ENCODE data around the gene EPHA2.

The EPHA2 gene

DNA sequence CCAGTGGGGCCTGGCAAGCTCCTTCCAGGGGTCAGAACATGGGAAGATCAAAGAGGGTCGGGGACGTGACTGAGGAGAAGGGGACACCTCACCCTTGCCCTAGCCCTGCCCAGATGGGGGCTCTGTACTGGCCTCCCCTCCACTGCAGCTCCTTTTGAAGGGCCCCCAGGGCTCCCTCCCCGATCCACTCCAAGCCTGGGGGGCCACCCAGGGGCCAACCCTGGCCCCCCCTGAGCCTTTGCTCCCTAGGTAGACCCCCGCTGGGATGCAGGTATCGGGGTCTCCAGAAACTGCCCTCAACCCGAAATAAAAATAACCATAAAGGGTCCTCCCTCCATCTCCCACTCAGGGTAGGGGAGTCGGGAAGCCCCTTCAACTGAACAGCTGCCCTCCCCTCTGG is 45.0 kb downstream of the EPHA2 start:
- no peak for TF ChIP-seq FOXP2 (optimal IDR thresholded peaks at IDR 0.05; ENCODE audit: borderline replicate concordance, extremely low read depth, extremely low read length, insufficient read depth)
- no peak for TF ChIP-seq POLR2AphosphoS5 (IDR thresholded peaks at IDR 0.05; ENCODE audit: low read depth, low read length)
- TF ChIP-seq, protein P1, sequence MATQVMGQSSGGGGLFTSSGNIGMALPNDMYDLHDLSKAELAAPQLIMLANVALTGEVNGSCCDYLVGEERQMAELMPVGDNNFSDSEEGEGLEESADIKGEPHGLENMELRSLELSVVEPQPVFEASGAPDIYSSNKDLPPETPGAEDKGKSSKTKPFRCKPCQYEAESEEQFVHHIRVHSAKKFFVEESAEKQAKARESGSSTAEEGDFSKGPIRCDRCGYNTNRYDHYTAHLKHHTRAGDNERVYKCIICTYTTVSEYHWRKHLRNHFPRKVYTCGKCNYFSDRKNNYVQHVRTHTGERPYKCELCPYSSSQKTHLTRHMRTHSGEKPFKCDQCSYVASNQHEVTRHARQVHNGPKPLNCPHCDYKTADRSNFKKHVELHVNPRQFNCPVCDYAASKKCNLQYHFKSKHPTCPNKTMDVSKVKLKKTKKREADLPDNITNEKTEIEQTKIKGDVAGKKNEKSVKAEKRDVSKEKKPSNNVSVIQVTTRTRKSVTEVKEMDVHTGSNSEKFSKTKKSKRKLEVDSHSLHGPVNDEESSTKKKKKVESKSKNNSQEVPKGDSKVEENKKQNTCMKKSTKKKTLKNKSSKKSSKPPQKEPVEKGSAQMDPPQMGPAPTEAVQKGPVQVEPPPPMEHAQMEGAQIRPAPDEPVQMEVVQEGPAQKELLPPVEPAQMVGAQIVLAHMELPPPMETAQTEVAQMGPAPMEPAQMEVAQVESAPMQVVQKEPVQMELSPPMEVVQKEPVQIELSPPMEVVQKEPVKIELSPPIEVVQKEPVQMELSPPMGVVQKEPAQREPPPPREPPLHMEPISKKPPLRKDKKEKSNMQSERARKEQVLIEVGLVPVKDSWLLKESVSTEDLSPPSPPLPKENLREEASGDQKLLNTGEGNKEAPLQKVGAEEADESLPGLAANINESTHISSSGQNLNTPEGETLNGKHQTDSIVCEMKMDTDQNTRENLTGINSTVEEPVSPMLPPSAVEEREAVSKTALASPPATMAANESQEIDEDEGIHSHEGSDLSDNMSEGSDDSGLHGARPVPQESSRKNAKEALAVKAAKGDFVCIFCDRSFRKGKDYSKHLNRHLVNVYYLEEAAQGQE (IDR thresholded peaks at IDR 0.05; ENCODE audit: insufficient read depth in 1 of 2, low read depth in 2 of 2, low read length in 2 of 2), result no peak
- no peak for TF ChIP-seq TAF1 (IDR thresholded peaks at IDR 0.05; ENCODE audit: borderline replicate concordance, insufficient read depth, low read length)
- TF ChIP-seq SIN3A (IDR thresholded peaks at IDR 0.05; ENCODE audit: borderline replicate concordance, insufficient read depth, low read length), result no peak

- TF ChIP-seq SIN3A (IDR thresholded peaks at IDR 0.05; ENCODE audit: borderline replicate concordance, insufficient read depth, low read length), result no peak
- no peak for TF ChIP-seq FOXP2 (optimal IDR thresholded peaks at IDR 0.05; ENCODE audit: borderline replicate concordance, extremely low read depth, extremely low read length, insufficient read depth)
- TF ChIP-seq TAF1 (IDR thresholded peaks at IDR 0.05; ENCODE audit: borderline replicate concordance, insufficient read depth, low read length), result no peak
- no peak for TF ChIP-seq POLR2AphosphoS5 (IDR thresholded peaks at IDR 0.05; ENCODE audit: low read depth, low read length)
- TF ChIP-seq, protein P1 (IDR thresholded peaks at IDR 0.05; ENCODE audit: insufficient read depth in 1 of 2, low read depth in 2 of 2, low read length in 2 of 2), result no peak
These were observed 45.4 kb downstream of the EPHA2 start for GRCh38 chr1:16110456-16110855.

DNA sequence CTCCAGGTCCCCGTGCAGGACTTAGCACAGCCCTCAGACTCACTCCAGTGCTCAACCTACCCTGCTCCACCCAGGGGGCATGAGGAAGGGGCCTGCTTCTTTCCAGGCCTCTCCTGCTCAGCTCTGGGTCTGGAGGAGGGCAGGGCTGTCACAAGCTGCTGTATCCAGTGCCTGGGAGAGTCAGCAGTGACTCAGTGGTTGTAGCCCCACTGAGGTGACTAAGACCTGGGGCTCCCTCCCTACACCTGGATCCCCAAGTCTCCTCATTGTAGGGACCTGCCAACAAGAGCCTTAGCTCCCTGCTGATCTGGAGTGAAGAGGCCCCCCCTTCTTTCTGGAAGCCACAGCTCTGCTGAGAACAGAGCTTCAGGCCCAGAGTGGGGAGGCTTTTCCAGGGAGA is 46.3 kb downstream of the EPHA2 start:
- TF ChIP-seq, protein P1 (IDR thresholded peaks at IDR 0.05; ENCODE audit: insufficient read depth in 1 of 2, low read depth in 2 of 2, low read length in 2 of 2), result no peak
- no peak for TF ChIP-seq POLR2AphosphoS5 (IDR thresholded peaks at IDR 0.05; ENCODE audit: low read depth, low read length)
- no peak for TF ChIP-seq SIN3A (IDR thresholded peaks at IDR 0.05; ENCODE audit: borderline replicate concordance, insufficient read depth, low read length)
- no peak for TF ChIP-seq FOXP2 (optimal IDR thresholded peaks at IDR 0.05; ENCODE audit: borderline replicate concordance, extremely low read depth, extremely low read length, insufficient read depth)
- TF ChIP-seq TAF1 (IDR thresholded peaks at IDR 0.05; ENCODE audit: borderline replicate concordance, insufficient read depth, low read length), result no peak

DNA sequence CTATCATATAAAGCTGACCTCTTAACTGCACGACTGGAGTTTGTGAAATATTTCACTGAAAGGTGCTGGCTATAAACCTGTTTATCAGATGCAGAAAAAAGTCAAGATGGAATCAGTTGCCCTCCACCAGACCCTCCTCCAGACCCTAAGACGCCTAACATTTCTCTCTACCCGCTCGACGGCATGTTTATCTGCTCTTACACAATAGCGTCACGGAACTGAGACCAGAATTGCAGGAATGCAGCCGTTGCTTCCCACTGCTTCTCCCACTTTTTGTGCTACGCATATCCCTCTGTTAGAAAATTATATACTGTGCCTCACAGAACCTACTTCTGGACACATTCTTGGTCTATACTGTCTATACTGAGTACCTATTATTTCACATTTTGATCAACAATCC is 54.2 kb downstream of the EPHA2 start:
- TF ChIP-seq POLR2AphosphoS5 (IDR thresholded peaks at IDR 0.05; ENCODE audit: low read depth, low read length), result no peak
- no peak for TF ChIP-seq TAF1 (IDR thresholded peaks at IDR 0.05; ENCODE audit: borderline replicate concordance, insufficient read depth, low read length)
- TF ChIP-seq FOXP2 (optimal IDR thresholded peaks at IDR 0.05; ENCODE audit: borderline replicate concordance, extremely low read depth, extremely low read length, insufficient read depth), result no peak
- TF ChIP-seq, protein P1 (IDR thresholded peaks at IDR 0.05; ENCODE audit: insufficient read depth in 1 of 2, low read depth in 2 of 2, low read length in 2 of 2), result no peak
- no peak for TF ChIP-seq SIN3A (IDR thresholded peaks at IDR 0.05; ENCODE audit: borderline replicate concordance, insufficient read depth, low read length)

DNA sequence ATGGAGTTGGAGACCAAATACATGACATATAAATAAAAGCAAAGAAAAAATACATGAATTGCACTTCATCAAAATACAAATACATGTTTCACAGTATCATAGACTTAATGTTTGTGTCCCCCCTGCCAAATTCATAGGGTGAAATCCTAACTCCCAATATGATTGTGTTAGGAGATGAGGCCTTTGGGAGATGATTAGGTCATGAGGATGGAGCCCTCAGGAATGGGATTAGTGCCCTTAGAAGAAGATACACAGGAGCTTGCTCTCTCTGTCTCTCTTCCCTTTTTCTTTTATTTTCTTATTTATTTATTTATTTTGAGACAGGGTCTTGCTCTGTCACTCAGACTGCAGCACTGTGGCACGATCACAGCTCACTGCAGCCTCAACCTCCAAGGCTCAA is 56.5 kb downstream of the EPHA2 start:
- TF ChIP-seq POLR2AphosphoS5 (IDR thresholded peaks at IDR 0.05; ENCODE audit: low read depth, low read length) (no peak), FOXP2 (optimal IDR thresholded peaks at IDR 0.05; ENCODE audit: borderline replicate concordance, extremely low read depth, extremely low read length, insufficient read depth) (no peak), TAF1 (IDR thresholded peaks at IDR 0.05; ENCODE audit: borderline replicate concordance, insufficient read depth, low read length) (no peak), SIN3A (IDR thresholded peaks at IDR 0.05; ENCODE audit: borderline replicate concordance, insufficient read depth, low read length) (no peak)
- TF ChIP-seq, protein P1 (IDR thresholded peaks at IDR 0.05; ENCODE audit: insufficient read depth in 1 of 2, low read depth in 2 of 2, low read length in 2 of 2), result no peak

Measured in PFSK-1 (cell line).